Thoracic aorta (tissue), 2 donors: ENCODE measurements around the gene PRSS16. TPM values are rescaled to one million over a fixed set of nuclear protein-coding genes. Genes with fewer than 3 reads are reported as not detected.

Experiments
- ATAC-seq: fragments of 150-250 bp; one replicate; pipeline ENCODE4 v1.8.0; 2017; ENCODE audit warnings: low read depth; ENCODE audit not compliant: insufficient number of reproducible peaks, low FRiP score
- DNase-seq: peaks from one replicate; pipeline ENCODE4 v3.0.0-alpha.2; 2020; ENCODE audit warnings: low spot score
- H3K27ac ChIP-seq, 2 donors: fragments of 200-600 bp; sonication (generic); 1 replicate in 1 of 2; 2 replicates in 1 of 2; pipeline ENCODE4 v1.5.1; 2016; ENCODE audit warnings: mild to moderate bottlenecking in 2 of 2, moderate library complexity in 2 of 2
- H3K27me3 ChIP-seq: fragments of 200-600 bp; sonication (generic); replicated peaks from 2 replicates; pipeline ENCODE4 v1.6.0; 2016; ENCODE audit warnings: mild to moderate bottlenecking; ENCODE audit not compliant: insufficient read depth
- H3K36me3 ChIP-seq: fragments of 200-600 bp; sonication (generic); one replicate; pipeline ENCODE4 v1.5.1; 2016
- H3K4me1 ChIP-seq, 2 donors: fragments of 200-600 bp; sonication (generic); 1 replicate in 1 of 2; 2 replicates in 1 of 2; pipeline versions ENCODE4 v1.5.1 to v1.6.0; 2016; ENCODE audit warnings: low read depth in 2 of 2, mild to moderate bottlenecking in 1 of 2; ENCODE audit not compliant: control insufficient read depth in 1 of 2
- H3K4me3 ChIP-seq: fragments of 200-600 bp; sonication (generic); 2 replicates; pipeline ENCODE4 v1.5.1; 2016; ENCODE audit warnings: mild to moderate bottlenecking
- H3K9me3 ChIP-seq: fragments of 200-600 bp; sonication (generic); 2 replicates; pipeline ENCODE4 v1.5.1; 2016
- total RNA-seq, 2 donors: library from RNA; depleted of rRNA; stranded (reverse); fragments of >200 nt; gene quantifications; one replicate each; pipeline versions ENCODE4 v1.1.0 to v1.2.3, GENCODE V29; 2016
- TF ChIP-seq, protein P1 (sequence below): fragments of 200-600 bp; sonication (generic); IDR thresholded peaks from one replicate; pipeline ENCODE4 v1.5.1; 2019; ENCODE audit warnings: antibody characterized with exemption

The PRSS16 gene
- total RNA-seq, 2 donors from 2014 or later: not detected

GRCh38 chr6:27287751-27288135 is 40.2 kb downstream of the PRSS16 start:
- TF ChIP-seq, protein P1, sequence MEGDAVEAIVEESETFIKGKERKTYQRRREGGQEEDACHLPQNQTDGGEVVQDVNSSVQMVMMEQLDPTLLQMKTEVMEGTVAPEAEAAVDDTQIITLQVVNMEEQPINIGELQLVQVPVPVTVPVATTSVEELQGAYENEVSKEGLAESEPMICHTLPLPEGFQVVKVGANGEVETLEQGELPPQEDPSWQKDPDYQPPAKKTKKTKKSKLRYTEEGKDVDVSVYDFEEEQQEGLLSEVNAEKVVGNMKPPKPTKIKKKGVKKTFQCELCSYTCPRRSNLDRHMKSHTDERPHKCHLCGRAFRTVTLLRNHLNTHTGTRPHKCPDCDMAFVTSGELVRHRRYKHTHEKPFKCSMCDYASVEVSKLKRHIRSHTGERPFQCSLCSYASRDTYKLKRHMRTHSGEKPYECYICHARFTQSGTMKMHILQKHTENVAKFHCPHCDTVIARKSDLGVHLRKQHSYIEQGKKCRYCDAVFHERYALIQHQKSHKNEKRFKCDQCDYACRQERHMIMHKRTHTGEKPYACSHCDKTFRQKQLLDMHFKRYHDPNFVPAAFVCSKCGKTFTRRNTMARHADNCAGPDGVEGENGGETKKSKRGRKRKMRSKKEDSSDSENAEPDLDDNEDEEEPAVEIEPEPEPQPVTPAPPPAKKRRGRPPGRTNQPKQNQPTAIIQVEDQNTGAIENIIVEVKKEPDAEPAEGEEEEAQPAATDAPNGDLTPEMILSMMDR: no peak
- Histone ChIP-seq H3K36me3 (no peaks in the 10 kb centered on the region), H3K4me3 (no peak overlapping the region), H3K27ac (no peak overlapping the region), H3K9me3 (no peaks in the 10 kb centered on the region), H3K4me1 (no peaks in the 10 kb centered on the region), H3K27me3 (peaks cover 18% of the 10 kb centered on the region)
- DNase-seq (no peak), ATAC-seq (no peak)

- peaks cover 18% of the 10 kb centered on the region for H3K27me3 ChIP-seq
- H3K27ac ChIP-seq: no peak overlapping the region
- no peaks in the 10 kb centered on the region for H3K36me3 ChIP-seq
- TF ChIP-seq, protein P1: no peak
- no peaks in the 10 kb centered on the region for H3K9me3 ChIP-seq
- DNase-seq (no peak), ATAC-seq (no peak)
- no peaks in the 10 kb centered on the region for H3K4me1 ChIP-seq
- no peak overlapping the region for H3K4me3 ChIP-seq
These were observed 40.9 kb downstream of the PRSS16 start for GRCh38 chr6:27288136-27289044.

GRCh38 chr6:27290065-27290849 is 42.8 kb downstream of the PRSS16 start:
- H3K27me3 ChIP-seq: peaks cover 18% of the 10 kb centered on the region
- H3K4me1 ChIP-seq: no peaks in the 10 kb centered on the region

GRCh38 chr6:27290850-27291208 is 43.3 kb downstream of the PRSS16 start:
- no peak for ATAC-seq
- H3K27me3 ChIP-seq: peaks cover 18% of the 10 kb centered on the region

More at GRCh38 chr6:27290065-27290849, 42.8 kb downstream of the PRSS16 start:
- no peak overlapping the region for H3K27ac ChIP-seq
- H3K4me3 ChIP-seq: no peak overlapping the region
- no peaks in the 10 kb centered on the region for H3K9me3 ChIP-seq
- TF ChIP-seq, protein P1: no peak
- DNase-seq (no peak), ATAC-seq (no peak)
- H3K36me3 ChIP-seq: no peaks in the 10 kb centered on the region

More at GRCh38 chr6:27290850-27291208, 43.3 kb downstream of the PRSS16 start:
- TF ChIP-seq, protein P1: no peak
- Histone ChIP-seq H3K4me3 (no peak overlapping the region), H3K27ac (no peak overlapping the region), H3K9me3 (no peaks in the 10 kb centered on the region), H3K36me3 (no peaks in the 10 kb centered on the region), H3K4me1 (no peaks in the 10 kb centered on the region)
- no peak for DNase-seq
